Mesendoderm (in vitro differentiated cells): ENCODE results near the gene KRTAP10-7.

Experiments
- DNase-seq: peaks from one replicate; pipeline ENCODE4 v3.0.0; 2013
- H2AK5ac ChIP-seq: 2 replicates; pipeline ENCODE4 v1.6.1; 2013; ENCODE audit warnings: low read length, inconsistent platforms
- H2BK120ac ChIP-seq: 2 replicates; pipeline ENCODE4 v1.6.1; 2013; ENCODE audit warnings: low read depth, mild to moderate bottlenecking, low read length, moderate library complexity, mixed read lengths
- H2BK15ac ChIP-seq: replicated peaks from 2 replicates; pipeline ENCODE4 v1.6.1; 2013; ENCODE audit warnings: low read depth, mild to moderate bottlenecking, moderate library complexity
- H2BK5ac ChIP-seq: 2 replicates; pipeline ENCODE4 v1.6.1; 2013; ENCODE audit warnings: low read length, inconsistent platforms
- H3K18ac ChIP-seq: 2 replicates; pipeline ENCODE4 v1.6.1; 2013; ENCODE audit warnings: mild to moderate bottlenecking, low read length, mixed read lengths
- H3K23ac ChIP-seq: one replicate; pipeline ENCODE4 v1.6.1; 2013; ENCODE audit warnings: low read length
- H3K27ac ChIP-seq: 2 replicates; pipeline ENCODE4 v1.5.1; 2013; ENCODE audit warnings: low read depth, mild to moderate bottlenecking, inconsistent platforms, low read length, moderate library complexity
- H3K27me3 ChIP-seq: 2 replicates; pipeline ENCODE4 v1.6.1; 2013; ENCODE audit warnings: low read length, control low read depth, mild to moderate bottlenecking, inconsistent platforms; ENCODE audit not compliant: insufficient read depth, poor library complexity
- H3K36me3 ChIP-seq: 2 replicates; pipeline ENCODE4 v1.6.1; 2013; ENCODE audit warnings: low read length, inconsistent platforms; ENCODE audit not compliant: control insufficient read depth, insufficient read depth
- H3K4ac ChIP-seq: one replicate; pipeline ENCODE4 v1.6.1; 2013; ENCODE audit warnings: low read depth, mild to moderate bottlenecking, low read length, moderate library complexity
- H3K4me1 ChIP-seq: 2 replicates; pipeline ENCODE4 v1.6.1; 2013; ENCODE audit warnings: low read depth, low read length, inconsistent platforms; ENCODE audit not compliant: control insufficient read depth
- H3K4me2 ChIP-seq: 2 replicates; pipeline ENCODE4 v1.6.1; 2013; ENCODE audit warnings: low read length
- H3K4me3 ChIP-seq: 2 replicates; pipeline ENCODE4 v1.5.1; 2013; ENCODE audit warnings: mild to moderate bottlenecking, low read length
- H3K56ac ChIP-seq: one replicate; pipeline ENCODE4 v1.6.1; 2013; ENCODE audit warnings: low read length
- H3K79me1 ChIP-seq: 2 replicates; pipeline ENCODE4 v1.6.1; 2013; ENCODE audit warnings: low read length, inconsistent platforms
- H3K79me2 ChIP-seq: 2 replicates; pipeline ENCODE4 v1.6.1; 2013; ENCODE audit warnings: mild to moderate bottlenecking, low read length; ENCODE audit not compliant: control insufficient read depth, insufficient read depth
- H3K9ac ChIP-seq: 2 replicates; pipeline ENCODE4 v1.6.1; 2013; ENCODE audit warnings: low read length, inconsistent platforms
- H4K5ac ChIP-seq: one replicate; pipeline ENCODE4 v1.6.1; 2013; ENCODE audit warnings: low read length
- H4K8ac ChIP-seq: one replicate; pipeline ENCODE4 v1.6.1; 2013; ENCODE audit warnings: low read depth, mild to moderate bottlenecking, control low read depth, low read length, moderate library complexity
- WGBS: extraction: QIAGEN DNeasy Blood & Tissue Kit; methylation state at CpG from one replicate; pipeline ENCODE4 v1.1.7; 2013; ENCODE audit warnings: low lambda C conversion rate, missing lambda C conversion rate; ENCODE audit not compliant: insufficient coverage; ENCODE audit errors: extremely low coverage; 5-methylcytosine and 5-hydroxymethylcytosine counted together

KRTAP10-7 gene

GRCh38 chr21:44650265-44650972, 50.0 kb downstream of the KRTAP10-7 start:
- no peak for DNase-seq
- Histone ChIP-seq H3K18ac (no peak overlapping the region), H3K56ac (no peak overlapping the region), H2BK5ac (no peak overlapping the region), H3K4me3 (no peak overlapping the region), H3K4me2 (no peak overlapping the region), H3K23ac (no peak overlapping the region), H3K9ac (no peak overlapping the region), H2BK120ac (no peak overlapping the region), H3K79me1 (no peaks in the 10 kb centered on the region), H2AK5ac (no peak overlapping the region), H3K27me3 (no peaks in the 10 kb centered on the region), H2BK15ac (no peak overlapping the region), H3K27ac (no peak overlapping the region), H4K5ac (no peak overlapping the region), H4K8ac (no peak overlapping the region), H3K79me2 (no peaks in the 10 kb centered on the region), H3K4me1 (no peaks in the 10 kb centered on the region), H3K4ac (no peak overlapping the region), H3K36me3 (no peaks in the 10 kb centered on the region)
- no CpG with 5 or more reads among the region's 20 CpGs for WGBS

- H3K27me3 ChIP-seq, result no peaks in the 10 kb centered on the region
Measured at GRCh38 chr21:44650973-44651675, 50.7 kb downstream of the KRTAP10-7 start.

More at GRCh38 chr21:44650973-44651675, 50.7 kb downstream of the KRTAP10-7 start:
- no peak overlapping the region for H3K56ac ChIP-seq
- no peak for DNase-seq
- no peak overlapping the region for H3K23ac ChIP-seq
- H3K9ac ChIP-seq, result no peak overlapping the region
- no peak overlapping the region for H2BK120ac ChIP-seq
- no CpG with 5 or more reads among the region's 12 CpGs for WGBS
- no peaks in the 10 kb centered on the region for H3K79me1 ChIP-seq
- no peak overlapping the region for H4K8ac ChIP-seq
- no peak overlapping the region for H4K5ac ChIP-seq
- no peak overlapping the region for H2BK15ac ChIP-seq
- no peaks in the 10 kb centered on the region for H3K36me3 ChIP-seq
- no peak overlapping the region for H2AK5ac ChIP-seq
- no peak overlapping the region for H3K4me3 ChIP-seq
- no peak overlapping the region for H3K18ac ChIP-seq
- no peak overlapping the region for H2BK5ac ChIP-seq
- no peaks in the 10 kb centered on the region for H3K4me1 ChIP-seq
- no peak overlapping the region for H3K4ac ChIP-seq
- H3K27ac ChIP-seq, result no peak overlapping the region
- no peaks in the 10 kb centered on the region for H3K79me2 ChIP-seq
- H3K4me2 ChIP-seq, result no peak overlapping the region
